Bronchial epithelial cell (primary cell): Measurements from ENCODE around the gene LEPROT. TPM values are rescaled to one million over a fixed set of nuclear protein-coding genes. Genes with fewer than 3 reads are reported as not detected.

Source experiments
- DNase-seq: peaks from one replicate; pipeline ENCODE4 v3.0.0-alpha.2; 2010; ENCODE audit warnings: low read depth
- FAIRE-seq: peaks from 2 replicates; lab custom pipeline; 2011; peaks lifted over from hg19 to GRCh38; lab: Jason Lieb, UNC
- H3K27me3 ChIP-seq: 2 replicates; pipeline ENCODE4 v1.5.1; 2011; ENCODE audit warnings: low read length; ENCODE audit not compliant: control insufficient read depth, insufficient read depth
- H3K36me3 ChIP-seq: 2 replicates; pipeline ENCODE4 v1.5.1; 2011; ENCODE audit warnings: low read length; ENCODE audit not compliant: control insufficient read depth, insufficient read depth
- H3K4me3 ChIP-seq: 2 replicates; pipeline ENCODE4 v1.5.1; 2011; ENCODE audit warnings: mild to moderate bottlenecking, low read depth, low read length, control low read depth
- CTCF ChIP-seq: IDR thresholded peaks from 2 replicates; pipeline ENCODE4 v1.5.1; 2011; ENCODE audit warnings: mild to moderate bottlenecking, moderate library complexity, low read length, control low read depth, inconsistent platforms; ENCODE audit not compliant: insufficient read depth, severe bottlenecking
- total RNA-seq: library from RNA; depleted of rRNA; stranded (reverse); fragments of >200 nt; gene quantifications from 2 replicates; pipeline ENCODE4 v1.2.1, GENCODE V29; 2014

The LEPROT gene
- total RNA-seq, 1 donor from 2014 or later: 27.9 TPM

- DNase-seq (no peak), FAIRE-seq (no peak)
- Histone ChIP-seq H3K4me3 (no peak overlapping the region), H3K36me3 (no peaks in the 10 kb centered on the region), H3K27me3 (no peaks in the 10 kb centered on the region)
- TF ChIP-seq CTCF: no peak
Measured at GRCh38 chr1:65393928-65394327, 26.5 kb upstream of the LEPROT start.

- peak; percentile 69 for DNase-seq
- FAIRE-seq: peak; percentile 13
- Histone ChIP-seq H3K36me3 (no peaks in the 10 kb centered on the region), H3K4me3 (no peak overlapping the region), H3K27me3 (no peaks in the 10 kb centered on the region)
- TF ChIP-seq CTCF: no peak
Measured at GRCh38 chr1:65395887-65396612, 24.4 kb upstream of the LEPROT start.

- TF ChIP-seq CTCF: no peak
- Histone ChIP-seq H3K36me3 (no peaks in the 10 kb centered on the region), H3K27me3 (no peaks in the 10 kb centered on the region), H3K4me3 (no peak overlapping the region)
- peak; percentile 35 for DNase-seq
- no peak for FAIRE-seq
Measured at GRCh38 chr1:65398083-65398482, 22.4 kb upstream of the LEPROT start.

GRCh38 chr1:65399003-65399402 lies 21.5 kb upstream of the LEPROT start:
- no peak for DNase-seq
- TF ChIP-seq CTCF: no peak
- FAIRE-seq: no peak
- no peaks in the 10 kb centered on the region for H3K36me3 ChIP-seq
- H3K27me3 ChIP-seq: no peaks in the 10 kb centered on the region
- H3K4me3 ChIP-seq: no peak overlapping the region

- no peaks in the 10 kb centered on the region for H3K36me3 ChIP-seq
- TF ChIP-seq CTCF: no peak
- FAIRE-seq: no peak
- DNase-seq: no peak
- no peak overlapping the region for H3K4me3 ChIP-seq
- no peaks in the 10 kb centered on the region for H3K27me3 ChIP-seq
Measured at GRCh38 chr1:65401612-65402011, 18.9 kb upstream of the LEPROT start.

- no peak for TF ChIP-seq CTCF
- Histone ChIP-seq H3K4me3 (no peak overlapping the region), H3K27me3 (no peaks in the 10 kb centered on the region), H3K36me3 (no peaks in the 10 kb centered on the region)
- no peak for DNase-seq
- no peak for FAIRE-seq
Measured at GRCh38 chr1:65404941-65405340, 15.5 kb upstream of the LEPROT start.
